Astrocyte of the cerebellum (primary cell): ENCODE results near the gene TAS2R10.
"Not testable (repeated sequence)": the region's sequence is repeated elsewhere in the genome, so short reads cannot be mapped to it uniquely, and the experiment has no call there.

Experiments
- DNase-seq: peaks from one replicate; pipeline ENCODE4 v3.0.0-alpha.2; 2011; ENCODE audit warnings: low read depth
- H3K4me3 ChIP-seq: 2 replicates; pipeline ENCODE4 v1.5.1; 2011; ENCODE audit warnings: mild to moderate bottlenecking, low read depth, low read length, moderate library complexity
- in situ Hi-C: cut with HindIII; loops from 2 replicates; pipeline ENCODE4 v1.10.0; 2017; ENCODE audit warnings: low sequenced_read_pairs
- TF ChIP-seq, protein P1 (sequence below): IDR thresholded peaks from 2 replicates; pipeline ENCODE4 v1.5.1; 2012; ENCODE audit warnings: low read length, low read depth, moderate library complexity, mild to moderate bottlenecking; ENCODE audit errors: missing control alignments

TAS2R10 gene

DNA sequence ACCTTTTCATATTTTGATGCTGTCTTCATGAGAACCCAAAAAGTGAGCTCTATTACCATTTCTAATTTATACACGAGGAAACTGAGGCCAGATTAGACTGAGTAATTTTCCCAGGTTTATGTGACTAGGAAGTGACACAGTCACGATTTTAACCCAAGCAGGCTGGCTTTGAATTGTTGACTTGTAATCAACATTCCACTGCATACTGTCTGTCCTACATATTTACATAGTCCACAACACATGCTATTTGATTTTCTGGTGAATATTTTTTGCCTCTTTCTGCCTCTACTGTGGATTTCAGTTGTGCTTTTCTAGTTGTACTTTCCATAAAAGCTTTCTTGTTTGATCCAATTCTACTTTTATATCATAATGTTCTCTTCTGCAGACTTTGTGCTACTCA, 31.9 kb downstream of the TAS2R10 start:
- DNase-seq, result no peak
- in situ Hi-C loops, result loop anchor here (25.0 kb wide), 2 partner anchors 393 to 693 kb away; partner anchors contain the start of gene TAS2R42
- no peak overlapping the region for H3K4me3 ChIP-seq
- TF ChIP-seq, protein P1, sequence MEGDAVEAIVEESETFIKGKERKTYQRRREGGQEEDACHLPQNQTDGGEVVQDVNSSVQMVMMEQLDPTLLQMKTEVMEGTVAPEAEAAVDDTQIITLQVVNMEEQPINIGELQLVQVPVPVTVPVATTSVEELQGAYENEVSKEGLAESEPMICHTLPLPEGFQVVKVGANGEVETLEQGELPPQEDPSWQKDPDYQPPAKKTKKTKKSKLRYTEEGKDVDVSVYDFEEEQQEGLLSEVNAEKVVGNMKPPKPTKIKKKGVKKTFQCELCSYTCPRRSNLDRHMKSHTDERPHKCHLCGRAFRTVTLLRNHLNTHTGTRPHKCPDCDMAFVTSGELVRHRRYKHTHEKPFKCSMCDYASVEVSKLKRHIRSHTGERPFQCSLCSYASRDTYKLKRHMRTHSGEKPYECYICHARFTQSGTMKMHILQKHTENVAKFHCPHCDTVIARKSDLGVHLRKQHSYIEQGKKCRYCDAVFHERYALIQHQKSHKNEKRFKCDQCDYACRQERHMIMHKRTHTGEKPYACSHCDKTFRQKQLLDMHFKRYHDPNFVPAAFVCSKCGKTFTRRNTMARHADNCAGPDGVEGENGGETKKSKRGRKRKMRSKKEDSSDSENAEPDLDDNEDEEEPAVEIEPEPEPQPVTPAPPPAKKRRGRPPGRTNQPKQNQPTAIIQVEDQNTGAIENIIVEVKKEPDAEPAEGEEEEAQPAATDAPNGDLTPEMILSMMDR, result no peak

DNA sequence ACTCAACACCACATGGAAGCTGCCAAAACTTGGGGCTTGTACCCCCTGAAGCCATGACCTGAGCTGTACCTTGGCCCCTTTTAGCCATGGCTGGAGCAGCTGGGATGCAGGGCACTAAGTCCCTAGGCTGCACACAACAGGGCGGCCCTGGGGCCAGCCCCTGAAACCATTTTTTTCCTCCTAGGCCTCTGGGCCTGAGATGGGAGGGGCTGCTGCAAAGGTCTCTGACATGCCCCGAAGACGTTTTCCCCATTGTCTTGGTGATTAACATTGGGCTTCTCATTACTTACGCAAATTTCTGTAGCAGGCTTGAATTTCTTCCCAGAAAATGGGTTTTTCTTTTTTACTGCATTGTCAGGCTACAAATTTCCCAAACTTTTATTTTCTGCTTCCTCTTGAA, 34.4 kb downstream of the TAS2R10 start:
- not testable (repeated sequence) for DNase-seq, H3K4me3 ChIP-seq
- in situ Hi-C loops, result loop anchor here (25.0 kb wide), 2 partner anchors 396 to 696 kb away; partner anchors contain the start of gene TAS2R42

DNA sequence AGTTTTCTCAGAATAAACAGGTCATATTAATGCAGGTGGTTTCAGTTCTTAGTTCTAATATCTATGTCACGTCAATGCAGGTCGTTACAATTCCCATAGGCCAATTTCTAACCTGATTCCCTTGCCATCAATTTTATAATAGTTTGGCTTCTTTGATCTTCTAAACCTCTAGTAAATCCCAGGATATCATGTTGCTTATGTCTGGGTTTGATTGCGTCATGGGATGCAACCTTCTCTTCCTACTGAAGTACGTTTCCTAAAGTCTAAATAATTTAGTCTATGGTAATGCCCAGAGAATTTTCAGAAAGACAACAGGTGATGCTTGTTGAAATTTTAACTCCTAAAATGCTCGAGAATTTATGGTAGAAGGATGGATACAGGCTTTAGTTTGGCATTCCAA, 42.9 kb downstream of the TAS2R10 start:
- TF ChIP-seq, protein P1, result no peak
- DNase-seq, result no peak
- in situ Hi-C loops, result loop anchor here (25.0 kb wide), 2 partner anchors 404 to 704 kb away; partner anchors contain the start of gene TAS2R42
- no peak overlapping the region for H3K4me3 ChIP-seq

DNA sequence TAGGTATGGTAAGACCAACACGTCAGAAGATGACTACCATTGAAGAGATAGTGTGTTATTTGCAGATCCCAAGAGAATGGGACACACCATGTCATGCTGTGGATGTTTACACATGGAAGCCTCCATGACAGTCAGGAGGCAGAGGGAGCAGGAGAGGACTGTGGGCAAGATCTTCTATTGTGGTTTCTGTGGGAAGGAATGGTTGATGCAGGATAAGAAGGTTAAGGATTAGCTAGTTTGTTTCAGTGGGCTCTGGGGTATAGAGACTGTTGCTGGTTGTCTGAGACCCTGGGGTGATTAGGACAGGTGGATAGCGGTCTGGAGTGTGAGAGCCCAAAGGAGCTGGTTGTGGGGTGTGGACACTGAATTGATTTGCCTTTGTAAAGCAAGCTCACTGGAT, 47.1 kb downstream of the TAS2R10 start:
- no peak overlapping the region for H3K4me3 ChIP-seq
- TF ChIP-seq, protein P1, result no peak
- no peak for DNase-seq
- in situ Hi-C loops, result loop anchor here (25.0 kb wide), 2 partner anchors 408 to 708 kb away; partner anchors contain the start of gene TAS2R42
